WTC11 (cell line): ENCODE results near the gene ASTN2.

Source experiments
- CTCF ChIP-seq: fragments of 200-600 bp; IDR thresholded peaks from 2 replicates; pipeline ENCODE4 v1.8.0; 2022; ENCODE audit warnings: antibody characterized with exemption
- E2F5 ChIP-seq: sonication (generic); formaldehyde crosslinking; IDR thresholded peaks from 2 replicates; pipeline ENCODE4 v1.8.1; 2022; ENCODE audit warnings: mild to moderate bottlenecking, moderate library complexity, missing genetic modification reagents
- ZNF232 ChIP-seq: sonication (generic); formaldehyde crosslinking; IDR thresholded peaks from 2 replicates; pipeline ENCODE4 v1.8.0; 2022; ENCODE audit warnings: mild to moderate bottlenecking, missing genetic modification reagents
- ZNF512 ChIP-seq: sonication (generic); formaldehyde crosslinking; IDR thresholded peaks from 2 replicates; pipeline ENCODE4 v1.8.1; 2022; ENCODE audit warnings: missing genetic modification reagents, borderline replicate concordance

- TF ChIP-seq E2F5 (CRISPR knock-in tag) (no peak), ZNF232 (CRISPR knock-in tag) (no peak), ZNF512 (CRISPR knock-in tag) (no peak), CTCF (no peak)
These were observed 995.7 kb downstream of the ASTN2 start for GRCh38 chr9:116419181-116419580.
